ENCODE data around the gene UBA5. TPM values are rescaled to one million over a fixed set of nuclear protein-coding genes. Genes with fewer than 3 reads are reported as not detected.
"Not testable (repeated sequence)": the region's sequence is repeated elsewhere in the genome, so short reads cannot be mapped to it uniquely, and the experiment has no call there.

Gene UBA5
- total and polyA plus RNA-seq, 5 donors from 2014 or later = 20.7 to 34.4 (median 28.8) TPM

DNA sequence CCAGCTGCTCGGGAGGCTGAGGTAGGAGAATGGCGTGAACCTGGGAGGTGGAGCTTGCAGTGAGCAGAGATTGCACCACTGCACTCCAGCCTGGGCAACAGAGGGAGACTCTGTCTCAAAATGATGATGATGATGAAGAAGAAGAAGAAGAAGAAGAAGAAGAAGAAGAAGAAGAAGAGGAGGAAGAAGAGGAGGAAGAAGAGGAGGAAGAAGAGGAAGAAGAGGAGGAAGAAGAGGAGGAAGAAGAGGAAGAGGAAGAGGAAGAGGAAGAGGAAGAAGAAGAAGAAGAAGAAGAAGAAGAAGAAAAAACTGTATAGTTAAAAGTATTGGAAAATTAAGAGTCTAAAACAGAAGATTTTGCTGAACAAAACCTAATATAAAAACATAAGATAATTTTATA is 18.7 kb upstream of the UBA5 start:
- H3K36me3 Mint-ChIP-seq = peaks cover 22% of the 10 kb centered on the region
- ATAC-seq (ENCODE audit: low read depth in 2 of 2); H3K27me3 ChIP-seq (ENCODE audit: control insufficient read depth, insufficient read depth, low read length); H3K4me3 ChIP-seq (ENCODE audit: low read depth, low read length); H3K27ac ChIP-seq (ENCODE audit: insufficient read depth, low read length, poor library complexity, severe bottlenecking); H3K27ac Mint-ChIP-seq; DNase-seq; H3K4me3 Mint-ChIP-seq; H3K27me3 Mint-ChIP-seq; H3K9me3 Mint-ChIP-seq; H3K9me3 ChIP-seq (ENCODE audit: control insufficient read depth in 2 of 2, low read length in 2 of 2); H3K4me1 Mint-ChIP-seq; H3K4me1 ChIP-seq (ENCODE audit: control insufficient read depth, insufficient read depth, low read length, poor library complexity, severe bottlenecking): not testable (repeated sequence)
- peaks cover 25% of the 10 kb centered on the region for H3K36me3 ChIP-seq (ENCODE audit: control insufficient read depth, insufficient read depth, low read length)

DNA sequence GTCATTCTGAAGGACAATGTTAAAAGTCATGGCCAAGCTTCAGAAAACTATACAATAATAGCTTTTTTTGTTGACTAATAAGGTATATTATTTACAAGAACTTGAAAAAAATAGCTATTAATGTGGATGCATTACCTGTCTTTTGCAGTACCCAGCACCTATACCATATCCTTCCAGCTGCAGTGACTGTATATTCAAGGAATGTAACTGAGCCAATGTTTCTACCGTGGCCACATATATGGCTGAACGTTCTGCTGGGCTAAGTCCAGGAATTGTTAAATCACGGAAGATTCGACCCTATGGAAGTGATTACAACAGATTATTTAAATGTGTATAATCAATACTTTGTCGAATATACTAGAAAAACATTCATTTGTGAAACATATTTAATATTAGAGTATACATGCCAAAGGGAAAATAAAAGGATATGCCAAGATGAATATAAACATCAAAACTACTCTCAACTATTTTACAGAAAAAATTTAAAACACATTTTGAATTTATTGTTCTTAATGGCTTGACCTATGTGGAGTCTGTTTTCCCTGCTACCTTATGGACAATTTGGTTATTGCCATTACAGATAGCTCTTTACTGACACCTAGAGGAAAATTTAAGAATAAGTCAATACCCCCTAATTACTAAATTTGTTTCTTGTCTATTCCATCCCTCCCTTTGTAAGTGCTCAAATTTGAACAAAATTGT is 18.1 kb upstream of the UBA5 start:
- peaks cover 0 to 10% (median 3%) of the 10 kb centered on the region in 4 donors for H3K4me1 Mint-ChIP-seq
- H3K27ac Mint-ChIP-seq = no peak overlapping the region

DNA sequence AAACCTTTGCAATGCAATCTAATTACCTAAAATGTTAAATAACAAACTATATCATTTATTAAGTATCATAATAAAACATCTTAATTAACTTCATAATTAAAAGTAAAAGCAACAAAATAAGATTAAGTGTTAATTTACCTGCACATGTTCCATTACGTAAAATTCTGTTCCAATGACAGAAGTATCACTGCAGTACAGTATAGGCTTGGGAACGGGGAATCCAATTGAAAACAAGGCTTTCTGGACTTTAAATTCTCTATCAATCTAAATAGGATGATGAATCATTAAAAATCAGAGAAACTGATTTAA is 17.6 kb upstream of the UBA5 start:
- no peaks in the 10 kb centered on the region for H3K9me3 Mint-ChIP-seq
- no peaks in the 10 kb centered on the region for H3K27me3 Mint-ChIP-seq
- no peak overlapping the region for H3K27ac Mint-ChIP-seq
- H3K4me1 Mint-ChIP-seq = peaks cover 0 to 10% (median 6%) of the 10 kb centered on the region in 4 donors
- Histone ChIP-seq H3K27ac (ENCODE audit: insufficient read depth, low read length, poor library complexity, severe bottlenecking) (no peak overlapping the region), H3K4me1 (ENCODE audit: control insufficient read depth, insufficient read depth, low read length, poor library complexity, severe bottlenecking) (no peaks in the 10 kb centered on the region), H3K4me3 (ENCODE audit: low read depth, low read length) (no peak overlapping the region), H3K9me3 (ENCODE audit: control insufficient read depth in 2 of 2, low read length in 2 of 2) (no peaks in the 10 kb centered on the region), H3K36me3 (ENCODE audit: control insufficient read depth, insufficient read depth, low read length) (peaks cover 22% of the 10 kb centered on the region), H3K27me3 (ENCODE audit: control insufficient read depth, insufficient read depth, low read length) (no peaks in the 10 kb centered on the region)
- ATAC-seq (ENCODE audit: low read depth in 2 of 2) (no peak), DNase-seq (no peak)
- H3K4me3 Mint-ChIP-seq = no peak overlapping the region
- peaks cover 17% of the 10 kb centered on the region for H3K36me3 Mint-ChIP-seq

More for the DNA sequence above, 18.1 kb upstream of the UBA5 start:
- H3K9me3 ChIP-seq (ENCODE audit: control insufficient read depth in 2 of 2, low read length in 2 of 2) = no peaks in the 10 kb centered on the region
- peaks cover 17% of the 10 kb centered on the region for H3K36me3 Mint-ChIP-seq
- H3K36me3 ChIP-seq (ENCODE audit: control insufficient read depth, insufficient read depth, low read length) = peaks cover 25% of the 10 kb centered on the region
- H3K4me3 ChIP-seq (ENCODE audit: low read depth, low read length) = no peak overlapping the region
- no peak overlapping the region for H3K4me3 Mint-ChIP-seq
- no peaks in the 10 kb centered on the region for H3K4me1 ChIP-seq (ENCODE audit: control insufficient read depth, insufficient read depth, low read length, poor library complexity, severe bottlenecking)
- H3K27me3 ChIP-seq (ENCODE audit: control insufficient read depth, insufficient read depth, low read length) = no peaks in the 10 kb centered on the region
- H3K9me3 Mint-ChIP-seq = no peaks in the 10 kb centered on the region
- DNase-seq = peak in 2 of 3 donors; percentile 42 to 62
- no peaks in the 10 kb centered on the region for H3K27me3 Mint-ChIP-seq
- ATAC-seq (ENCODE audit: low read depth in 2 of 2) = no peak
- H3K27ac ChIP-seq (ENCODE audit: insufficient read depth, low read length, poor library complexity, severe bottlenecking) = no peak overlapping the region

DNA sequence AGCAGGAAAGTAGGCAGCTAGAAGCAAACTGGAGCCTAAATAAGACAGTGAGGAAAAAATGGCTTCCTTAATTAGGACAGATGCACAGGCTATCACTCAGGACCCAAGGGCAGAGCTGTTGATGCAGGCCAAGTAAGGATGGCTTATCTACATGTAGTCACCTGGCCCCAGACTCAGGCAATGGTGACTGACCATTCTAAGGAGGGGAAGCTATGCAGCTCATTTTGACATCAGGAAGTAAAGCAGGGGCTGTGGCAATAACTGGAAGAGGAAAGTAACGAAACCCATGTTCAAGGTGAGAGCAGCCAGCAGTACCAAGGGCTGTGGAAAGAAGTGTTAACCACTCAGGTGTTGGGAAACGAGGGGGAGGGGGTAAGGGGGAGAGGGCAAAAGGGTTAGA is 16.8 kb upstream of the UBA5 start:
- Mint-ChIP-seq H3K27me3 (no peaks in the 10 kb centered on the region), H3K4me3 (no peak overlapping the region), H3K9me3 (no peaks in the 10 kb centered on the region), H3K36me3 (peaks cover 17% of the 10 kb centered on the region), H3K27ac (peak overlapping the region in 1 of 3 donors; percentile 56), H3K4me1 (peaks cover 0 to 13% (median 7%) of the 10 kb centered on the region in 4 donors)
- Histone ChIP-seq H3K27ac (ENCODE audit: insufficient read depth, low read length, poor library complexity, severe bottlenecking) (no peak overlapping the region), H3K9me3 (ENCODE audit: control insufficient read depth in 2 of 2, low read length in 2 of 2) (no peaks in the 10 kb centered on the region), H3K4me3 (ENCODE audit: low read depth, low read length) (no peak overlapping the region), H3K36me3 (ENCODE audit: control insufficient read depth, insufficient read depth, low read length) (peaks cover 16% of the 10 kb centered on the region), H3K27me3 (ENCODE audit: control insufficient read depth, insufficient read depth, low read length) (no peaks in the 10 kb centered on the region), H3K4me1 (ENCODE audit: control insufficient read depth, insufficient read depth, low read length, poor library complexity, severe bottlenecking) (no peaks in the 10 kb centered on the region)
- no peak for DNase-seq
- no peak for ATAC-seq (ENCODE audit: low read depth in 2 of 2)

DNA sequence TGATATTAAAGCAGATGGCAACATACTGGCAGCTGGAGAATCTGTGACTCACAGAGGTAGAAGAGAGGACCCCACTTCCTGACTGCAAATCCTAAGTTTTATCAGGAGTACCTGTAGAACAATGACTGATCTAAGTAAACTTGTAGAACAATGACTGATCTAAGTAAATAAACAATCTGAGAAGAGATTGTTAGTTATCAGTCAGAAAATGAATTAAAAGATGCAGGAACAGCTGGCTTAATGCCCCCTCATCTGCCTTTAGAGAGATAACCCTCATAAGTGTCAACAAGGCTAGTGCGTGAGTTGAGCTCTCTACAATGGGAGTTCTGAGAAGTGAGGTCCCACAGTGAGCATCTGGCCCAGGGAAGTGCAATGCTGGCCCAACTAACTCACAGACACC is 15.1 kb upstream of the UBA5 start:
- peaks cover 3% of the 10 kb centered on the region for H3K36me3 Mint-ChIP-seq

DNA sequence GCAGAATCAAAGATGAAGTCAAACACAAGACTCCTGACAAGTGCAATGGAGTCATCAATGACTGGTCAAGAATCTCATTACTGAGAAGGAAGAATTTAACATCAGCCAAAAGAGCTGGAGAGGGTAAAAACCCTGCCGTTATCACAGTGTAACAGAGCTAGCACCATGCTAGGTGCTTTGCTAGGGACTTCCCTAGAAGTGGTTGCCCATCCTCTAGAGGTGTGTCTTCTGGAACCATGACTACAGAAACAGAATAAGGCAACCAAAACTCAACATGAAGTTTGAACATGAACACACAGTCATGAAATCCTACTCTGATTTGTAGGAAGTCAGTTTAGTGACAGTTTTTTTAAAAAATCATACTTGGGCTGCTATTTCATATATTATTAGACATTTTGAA is 10.0 kb upstream of the UBA5 start:
- peaks cover under 1 to 16% (median 5%) of the 10 kb centered on the region in 4 donors for H3K4me1 Mint-ChIP-seq
- peaks cover 2% of the 10 kb centered on the region for H3K36me3 Mint-ChIP-seq
- Histone ChIP-seq H3K27ac (ENCODE audit: insufficient read depth, low read length, poor library complexity, severe bottlenecking) (no peak overlapping the region), H3K27me3 (ENCODE audit: control insufficient read depth, insufficient read depth, low read length) (no peaks in the 10 kb centered on the region), H3K4me1 (ENCODE audit: control insufficient read depth, insufficient read depth, low read length, poor library complexity, severe bottlenecking) (no peaks in the 10 kb centered on the region), H3K9me3 (ENCODE audit: control insufficient read depth in 2 of 2, low read length in 2 of 2) (no peaks in the 10 kb centered on the region), H3K36me3 (ENCODE audit: control insufficient read depth, insufficient read depth, low read length) (no peaks in the 10 kb centered on the region), H3K4me3 (ENCODE audit: low read depth, low read length) (no peak overlapping the region)
- DNase-seq = no peak
- peak overlapping the region in 1 of 4 donors; percentile 53 for H3K4me3 Mint-ChIP-seq
- H3K9me3 Mint-ChIP-seq = no peaks in the 10 kb centered on the region
- H3K27ac Mint-ChIP-seq = no peak overlapping the region
- no peak for ATAC-seq (ENCODE audit: low read depth in 2 of 2)
- no peaks in the 10 kb centered on the region for H3K27me3 Mint-ChIP-seq

More for the DNA sequence above, 15.1 kb upstream of the UBA5 start:
- ATAC-seq (ENCODE audit: low read depth in 2 of 2) = no peak
- Histone ChIP-seq H3K27ac (ENCODE audit: insufficient read depth, low read length, poor library complexity, severe bottlenecking) (no peak overlapping the region), H3K4me1 (ENCODE audit: control insufficient read depth, insufficient read depth, low read length, poor library complexity, severe bottlenecking) (no peaks in the 10 kb centered on the region), H3K9me3 (ENCODE audit: control insufficient read depth in 2 of 2, low read length in 2 of 2) (no peaks in the 10 kb centered on the region), H3K27me3 (ENCODE audit: control insufficient read depth, insufficient read depth, low read length) (no peaks in the 10 kb centered on the region), H3K36me3 (ENCODE audit: control insufficient read depth, insufficient read depth, low read length) (peaks cover 4% of the 10 kb centered on the region), H3K4me3 (ENCODE audit: low read depth, low read length) (no peak overlapping the region)
- H3K27me3 Mint-ChIP-seq = no peaks in the 10 kb centered on the region
- H3K9me3 Mint-ChIP-seq = no peaks in the 10 kb centered on the region
- DNase-seq = no peak
- peak overlapping the region in 1 of 3 donors; percentile 54 for H3K27ac Mint-ChIP-seq
- no peak overlapping the region for H3K4me3 Mint-ChIP-seq
- H3K4me1 Mint-ChIP-seq = peaks cover 0 to 13% (median 7%) of the 10 kb centered on the region in 4 donors

DNA sequence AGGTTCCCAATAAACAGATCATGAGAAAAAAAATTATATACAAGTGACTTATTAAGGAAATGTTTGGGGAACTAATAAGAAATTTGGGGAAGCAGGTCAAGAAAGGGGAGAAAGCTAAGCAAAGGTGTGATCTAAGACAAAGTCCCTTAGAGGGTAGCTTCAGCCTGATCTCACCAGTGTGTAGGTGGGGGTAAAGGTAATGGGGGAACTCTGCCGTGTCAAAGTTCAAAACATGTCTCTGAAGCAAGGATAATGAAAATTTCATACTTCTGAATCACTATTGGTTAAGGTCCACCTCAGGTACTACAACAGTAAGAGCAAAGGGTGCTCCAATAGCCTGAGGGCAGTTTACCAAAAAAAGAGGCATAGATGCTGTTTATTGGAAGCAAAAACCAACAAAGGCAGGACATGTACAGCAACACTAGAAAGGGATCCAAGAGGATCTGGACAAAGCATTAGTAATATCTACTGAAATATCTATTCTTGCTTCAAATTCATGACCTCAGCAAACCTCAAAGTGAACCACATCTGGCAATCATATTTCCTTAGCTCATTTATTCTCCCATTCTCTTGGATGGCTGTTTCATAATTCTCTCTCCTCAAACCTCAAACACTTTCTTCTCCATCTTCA is 7.4 kb upstream of the UBA5 start:
- DNase-seq = no peak
- no peak overlapping the region for H3K4me3 Mint-ChIP-seq
- no peaks in the 10 kb centered on the region for H3K27me3 ChIP-seq (ENCODE audit: control insufficient read depth, insufficient read depth, low read length)
- no peak overlapping the region for H3K4me3 ChIP-seq (ENCODE audit: low read depth, low read length)
- no peaks in the 10 kb centered on the region for H3K36me3 ChIP-seq (ENCODE audit: control insufficient read depth, insufficient read depth, low read length)
- H3K27me3 Mint-ChIP-seq = no peaks in the 10 kb centered on the region
- H3K9me3 Mint-ChIP-seq = no peaks in the 10 kb centered on the region
- peaks cover 9 to 17% (median 15%) of the 10 kb centered on the region in 4 donors for H3K4me1 Mint-ChIP-seq
- peaks cover 6% of the 10 kb centered on the region for H3K36me3 Mint-ChIP-seq
- no peak overlapping the region for H3K27ac Mint-ChIP-seq
- no peaks in the 10 kb centered on the region for H3K9me3 ChIP-seq (ENCODE audit: control insufficient read depth in 2 of 2, low read length in 2 of 2)
- no peaks in the 10 kb centered on the region for H3K4me1 ChIP-seq (ENCODE audit: control insufficient read depth, insufficient read depth, low read length, poor library complexity, severe bottlenecking)
- H3K27ac ChIP-seq (ENCODE audit: insufficient read depth, low read length, poor library complexity, severe bottlenecking) = no peak overlapping the region
- no peak for ATAC-seq (ENCODE audit: low read depth in 2 of 2)

DNA sequence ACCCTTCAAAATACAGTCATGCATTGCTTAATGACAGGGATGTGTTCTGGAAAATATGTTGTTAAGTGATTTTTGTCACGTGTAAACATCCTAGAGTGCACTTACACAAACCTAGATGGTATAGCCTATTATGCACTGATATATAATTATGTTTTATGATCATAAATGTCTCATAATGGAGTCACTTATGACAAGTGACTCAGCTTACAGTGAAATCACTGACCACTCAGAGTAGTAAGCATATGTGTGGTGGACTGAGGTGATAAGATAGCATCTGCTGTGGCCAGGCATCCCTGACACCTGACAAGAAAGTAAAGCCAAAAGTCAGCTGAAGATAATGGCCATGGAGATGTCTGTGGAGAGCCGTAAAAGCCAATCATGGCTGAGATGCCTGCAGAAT is 5.9 kb upstream of the UBA5 start:
- Mint-ChIP-seq H3K27ac (no peak overlapping the region), H3K4me1 (peaks cover 21 to 32% (median 22%) of the 10 kb centered on the region in 4 donors), H3K4me3 (no peak overlapping the region), H3K9me3 (no peaks in the 10 kb centered on the region), H3K27me3 (no peaks in the 10 kb centered on the region), H3K36me3 (peaks cover 6% of the 10 kb centered on the region)
- DNase-seq (no peak), ATAC-seq (ENCODE audit: low read depth in 2 of 2) (no peak)
- Histone ChIP-seq H3K4me3 (ENCODE audit: low read depth, low read length) (no peak overlapping the region), H3K27ac (ENCODE audit: insufficient read depth, low read length, poor library complexity, severe bottlenecking) (no peak overlapping the region), H3K36me3 (ENCODE audit: control insufficient read depth, insufficient read depth, low read length) (no peaks in the 10 kb centered on the region), H3K4me1 (ENCODE audit: control insufficient read depth, insufficient read depth, low read length, poor library complexity, severe bottlenecking) (peaks cover 10% of the 10 kb centered on the region), H3K27me3 (ENCODE audit: control insufficient read depth, insufficient read depth, low read length) (no peaks in the 10 kb centered on the region), H3K9me3 (ENCODE audit: control insufficient read depth in 2 of 2, low read length in 2 of 2) (no peaks in the 10 kb centered on the region)
